Measurements from ENCODE around the gene LDLRAD3.

Gene LDLRAD3

GRCh38 chr11:36091256-36091811 is 147.5 kb downstream of the LDLRAD3 start:
- TF ChIP-seq NFIC (IDR thresholded peaks at IDR 0.05) = no peak
- no peak for TF ChIP-seq EGR1 (IDR thresholded peaks at IDR 0.05)
- no peak for TF ChIP-seq CEBPB (IDR thresholded peaks at IDR 0.05)
- TF ChIP-seq USF1 (IDR thresholded peaks at IDR 0.05) = no peak
- no peak for TF ChIP-seq TAF1 (IDR thresholded peaks at IDR 0.05; ENCODE audit: low read depth)
- TF ChIP-seq REST (IDR thresholded peaks at IDR 0.05; ENCODE audit: low read depth) = no peak
- no peak for TF ChIP-seq EP300 (IDR thresholded peaks at IDR 0.05; ENCODE audit: borderline replicate concordance)
- no peak for TF ChIP-seq TEAD4 (IDR thresholded peaks at IDR 0.05)
- no peak for TF ChIP-seq FOXM1 (IDR thresholded peaks at IDR 0.05; ENCODE audit: borderline replicate concordance, low read depth)
- TF ChIP-seq TCF12 (IDR thresholded peaks at IDR 0.05; ENCODE audit: low read depth) = no peak
- TF ChIP-seq ZBTB7A (IDR thresholded peaks at IDR 0.05; ENCODE audit: low read depth) = no peak
- no peak for TF ChIP-seq RAD21 (IDR thresholded peaks at IDR 0.05; ENCODE audit: low read depth)
- TF ChIP-seq YY1 (IDR thresholded peaks at IDR 0.05; ENCODE audit: low read depth) = no peak
- TF ChIP-seq MAX (IDR thresholded peaks at IDR 0.05) = no peak
- TF ChIP-seq CREB1 (IDR thresholded peaks at IDR 0.05; ENCODE audit: low read depth) = no peak

- TF ChIP-seq ZBTB7A (IDR thresholded peaks at IDR 0.05; ENCODE audit: low read depth) (no peak), TEAD4 (IDR thresholded peaks at IDR 0.05) (no peak), REST (IDR thresholded peaks at IDR 0.05; ENCODE audit: low read depth) (no peak), MAX (IDR thresholded peaks at IDR 0.05) (no peak), NFIC (IDR thresholded peaks at IDR 0.05) (no peak), USF1 (IDR thresholded peaks at IDR 0.05) (no peak), EGR1 (IDR thresholded peaks at IDR 0.05) (no peak), EP300 (IDR thresholded peaks at IDR 0.05; ENCODE audit: borderline replicate concordance) (no peak), CREB1 (IDR thresholded peaks at IDR 0.05; ENCODE audit: low read depth) (no peak), FOXM1 (IDR thresholded peaks at IDR 0.05; ENCODE audit: borderline replicate concordance, low read depth) (no peak)
Measured at GRCh38 chr11:36092314-36093030, 148.6 kb downstream of the LDLRAD3 start.

GRCh38 chr11:36093548-36093947 is 149.7 kb downstream of the LDLRAD3 start:
- TF ChIP-seq RAD21 (IDR thresholded peaks at IDR 0.05; ENCODE audit: low read depth) (no peak), USF1 (IDR thresholded peaks at IDR 0.05) (no peak), TEAD4 (IDR thresholded peaks at IDR 0.05) (no peak), YY1 (IDR thresholded peaks at IDR 0.05; ENCODE audit: low read depth) (no peak), ZBTB7A (IDR thresholded peaks at IDR 0.05; ENCODE audit: low read depth) (no peak), MAX (IDR thresholded peaks at IDR 0.05) (no peak), CEBPB (IDR thresholded peaks at IDR 0.05) (no peak), TAF1 (IDR thresholded peaks at IDR 0.05; ENCODE audit: low read depth) (no peak), TCF12 (IDR thresholded peaks at IDR 0.05; ENCODE audit: low read depth) (no peak), EP300 (IDR thresholded peaks at IDR 0.05; ENCODE audit: borderline replicate concordance) (no peak), FOXM1 (IDR thresholded peaks at IDR 0.05; ENCODE audit: borderline replicate concordance, low read depth) (no peak), REST (IDR thresholded peaks at IDR 0.05; ENCODE audit: low read depth) (no peak), CREB1 (IDR thresholded peaks at IDR 0.05; ENCODE audit: low read depth) (no peak), NFIC (IDR thresholded peaks at IDR 0.05) (no peak), EGR1 (IDR thresholded peaks at IDR 0.05) (no peak)
